Liver (tissue), 9 donors: ENCODE results near the gene IGF2BP3. TPM values are rescaled to one million over a fixed set of nuclear protein-coding genes. Genes with fewer than 3 reads are reported as not detected.

Source experiments
- DNase-seq: peaks from one replicate; pipeline ENCODE4 v3.0.0-alpha.2; 2017; ENCODE audit warnings: low spot score
- H3K27ac ChIP-seq, 2 donors: one replicate each; pipeline ENCODE4 v1.7.0; 2013; ENCODE audit warnings: inconsistent platforms in 2 of 2, low read length in 2 of 2, control low read depth in 1 of 2, low read depth in 1 of 2, mild to moderate bottlenecking in 1 of 2
- H3K27me3 ChIP-seq, 4 donors: one replicate each; pipeline versions ENCODE4 v1.6.1 to v1.7.0; 2013; ENCODE audit warnings: low read length in 3 of 4, inconsistent platforms in 1 of 4, mild to moderate bottlenecking in 1 of 4, moderate library complexity in 1 of 4; ENCODE audit not compliant: control insufficient read depth in 4 of 4, insufficient read depth in 4 of 4
- H3K36me3 ChIP-seq, 4 donors: one replicate each; pipeline versions ENCODE4 v1.6.1 to v1.7.0; 2013; ENCODE audit warnings: low read length in 3 of 4, mild to moderate bottlenecking in 3 of 4, low read depth in 1 of 4, moderate library complexity in 1 of 4; ENCODE audit not compliant: control insufficient read depth in 4 of 4, insufficient read depth in 3 of 4
- H3K4me1 ChIP-seq, 4 donors: one replicate each; pipeline versions ENCODE4 v1.6.1 to v1.7.0; 2013; ENCODE audit warnings: low read length in 3 of 4, mild to moderate bottlenecking in 3 of 4, moderate library complexity in 1 of 4; ENCODE audit not compliant: control insufficient read depth in 4 of 4, insufficient read depth in 4 of 4
- H3K4me3 ChIP-seq, 3 donors: one replicate each; pipeline versions ENCODE4 v1.6.1 to v1.7.0; 2013; ENCODE audit warnings: low read length in 3 of 3, control low read depth in 1 of 3, low read depth in 1 of 3, mild to moderate bottlenecking in 1 of 3
- H3K9ac ChIP-seq, 2 donors: one replicate each; pipeline ENCODE4 v1.7.0; 2013; ENCODE audit warnings: low read length in 2 of 2, mild to moderate bottlenecking in 2 of 2, moderate library complexity in 2 of 2, control low read depth in 1 of 2, low read depth in 1 of 2
- H3K9me3 ChIP-seq, 4 donors: one replicate each; pipeline versions ENCODE4 v1.6.1 to v1.7.0; 2013; ENCODE audit warnings: low read length in 3 of 4; ENCODE audit not compliant: control insufficient read depth in 4 of 4
- EGR1 ChIP-seq, 2 donors: IDR thresholded peaks; 2 replicates each; pipeline ENCODE4 v1.6.1; 2016 to 2018; ENCODE audit warnings: antibody characterized with exemption in 2 of 2, low read depth in 2 of 2
- FOXA1 ChIP-seq: IDR thresholded peaks from 2 replicates; pipeline ENCODE4 v1.6.1; 2016; ENCODE audit warnings: antibody characterized with exemption
- FOXA2 ChIP-seq: IDR thresholded peaks from 2 replicates; pipeline ENCODE4 v1.6.1; 2016; ENCODE audit warnings: antibody characterized with exemption
- GABPA ChIP-seq, 2 donors: IDR thresholded peaks in 1 of 2; conservative IDR thresholded peaks in 1 of 2; 2 replicates each; pipeline ENCODE4 v1.6.1; 2016; ENCODE audit warnings: antibody characterized with exemption in 2 of 2, mild to moderate bottlenecking in 1 of 2, moderate library complexity in 1 of 2
- HNF4A ChIP-seq, 2 donors: conservative IDR thresholded peaks; 2 replicates each; pipeline ENCODE4 v1.6.1; 2016; ENCODE audit warnings: antibody characterized with exemption in 2 of 2, mild to moderate bottlenecking in 2 of 2
- HNF4G ChIP-seq: IDR thresholded peaks from 2 replicates; pipeline ENCODE4 v1.6.1; 2016; ENCODE audit warnings: antibody characterized with exemption
- JUND ChIP-seq, 2 donors: IDR thresholded peaks; 2 replicates each; pipeline ENCODE4 v1.6.1; 2016; ENCODE audit warnings: antibody characterized with exemption in 2 of 2
- MAX ChIP-seq: IDR thresholded peaks from 2 replicates; pipeline ENCODE4 v1.6.1; 2016; ENCODE audit warnings: antibody characterized with exemption
- NR2F2 ChIP-seq: IDR thresholded peaks from 2 replicates; pipeline ENCODE4 v1.6.1; 2016; ENCODE audit warnings: antibody characterized with exemption
- RAD21 ChIP-seq, 2 donors: IDR thresholded peaks; 2 replicates each; pipeline ENCODE4 v1.6.1; 2016; ENCODE audit warnings: antibody characterized with exemption in 2 of 2, mild to moderate bottlenecking in 2 of 2
- RXRA ChIP-seq, 2 donors: IDR thresholded peaks; 2 replicates each; pipeline ENCODE4 v1.6.1; 2017 to 2018; ENCODE audit warnings: antibody characterized with exemption in 2 of 2, mild to moderate bottlenecking in 1 of 2
- SP1 ChIP-seq: IDR thresholded peaks from 2 replicates; pipeline ENCODE4 v1.6.1; 2018; ENCODE audit warnings: antibody characterized with exemption, mild to moderate bottlenecking
- TAF1 ChIP-seq: conservative IDR thresholded peaks from 2 replicates; pipeline ENCODE4 v1.6.1; 2016; ENCODE audit warnings: antibody characterized with exemption, mild to moderate bottlenecking
- YY1 ChIP-seq: IDR thresholded peaks from 2 replicates; pipeline ENCODE4 v1.6.1; 2016; ENCODE audit warnings: antibody characterized with exemption, mild to moderate bottlenecking
- WGBS: extraction: QIAGEN DNeasy Blood & Tissue Kit; methylation state at CpG from one replicate; pipeline ENCODE4 v1.1.7; 2013; 5-methylcytosine and 5-hydroxymethylcytosine counted together
- polyA plus RNA-seq, 2 donors: library from polyadenylated mRNA; stranded (reverse) in 1 of 2; unstranded in 1 of 2; fragments of 200-250 nt in 1 of 2; fragments of >200 nt in 1 of 2; fragmentation: Nextera tagmentation in 1 of 2; extraction: Ambion mirVana in 1 of 2; gene quantifications; one replicate each; pipeline versions ENCODE4 v1.2.1 to v1.2.3, GENCODE V29; 2013 to 2015
- total RNA-seq, 2 donors: library from RNA; depleted of rRNA; stranded (reverse); fragments of >200 nt; gene quantifications; one replicate each; pipeline ENCODE4 v1.2.3, GENCODE V29; 2014
- TF ChIP-seq, protein P1 (sequence below): IDR thresholded peaks from 2 replicates; pipeline ENCODE4 v1.6.1; 2016; ENCODE audit warnings: antibody characterized with exemption, mild to moderate bottlenecking
- TF ChIP-seq, protein P2 (sequence below): IDR thresholded peaks from 2 replicates; pipeline ENCODE4 v1.6.1; 2016; ENCODE audit warnings: antibody characterized with exemption
- TF ChIP-seq, protein P3 (sequence below): fragments of 150-350 bp; IDR thresholded peaks from 2 replicates; pipeline ENCODE4 v1.5.1; 2017; ENCODE audit warnings: improper control_type of control experiment, low read depth, low read length; ENCODE audit not compliant: missing input control
- donor health status: healthy.
- donor health status: healthy.
- donor health status: healthy.
- donor health status: healthy.
- donor health status: healthy.

IGF2BP3 gene
- total and polyA plus RNA-seq, 4 donors, result 0.17 to 28.4 (median 0.23) TPM; not detected in 1

DNA sequence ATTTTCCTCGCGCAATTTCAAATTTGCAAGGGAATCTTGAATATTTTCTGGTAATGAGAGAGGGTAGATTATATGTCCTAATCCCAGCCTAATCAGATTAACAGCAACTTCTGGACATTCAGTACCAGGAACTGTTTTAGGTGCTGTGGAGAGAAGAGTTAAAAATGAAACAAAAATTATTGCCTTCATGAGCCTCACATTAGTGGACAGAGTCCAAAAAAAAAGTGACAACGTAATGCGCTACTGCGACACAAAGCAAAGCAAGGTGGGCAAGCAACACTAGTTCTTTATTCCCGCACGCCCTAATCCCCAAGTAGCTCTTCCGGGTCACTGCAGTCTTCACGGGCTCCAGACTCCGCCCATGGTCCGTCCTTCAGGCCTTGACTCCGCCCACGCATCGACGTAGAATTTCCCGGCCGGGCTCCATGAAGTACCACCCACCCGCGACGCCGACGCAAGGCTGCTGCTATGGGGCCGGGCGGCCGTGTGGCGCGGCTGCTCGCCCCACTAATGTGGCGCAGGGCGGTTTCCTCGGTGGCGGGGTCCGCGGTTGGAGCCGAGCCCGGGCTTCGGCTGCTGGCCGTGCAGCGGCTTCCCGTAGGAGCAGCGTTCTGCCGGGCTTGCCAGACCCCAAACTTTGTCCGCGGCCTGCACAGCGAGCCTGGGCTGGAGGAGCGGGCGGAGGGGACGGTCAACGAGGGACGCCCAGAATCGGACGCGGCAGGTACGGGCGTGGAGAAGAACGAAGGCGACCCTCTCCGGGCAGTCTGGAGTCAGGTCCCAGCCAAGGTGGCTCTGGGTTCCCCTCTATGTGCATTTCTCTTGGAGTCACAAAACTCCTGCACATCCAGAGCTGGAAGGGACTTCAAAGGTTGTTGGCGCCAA lies 171.2 kb downstream of the IGF2BP3 start, which contains the start of gene MALSU1:
Gene MALSU1, plus strand, starts transcription at position 455 of the 885 bp plus-strand sequence. Its CDS starts 14 bp downstream, at position 469.
- Histone ChIP-seq H3K27me3 (no peaks in the 10 kb centered on the region), H3K4me1 (peaks cover 6 to 31% (median 19%) of the 10 kb centered on the region in 4 donors), H3K4me3 (peak within 1 kb of the TSS; percentile 68 to 100 (median 99)), H3K27ac (peak within 1 kb of the TSS; percentile 85 to 90), H3K9me3 (no peaks in the 10 kb centered on the region), H3K9ac (peak within 1 kb of the TSS; percentile 63 to 99), H3K36me3 (peaks cover 0 to 9% (median 4%) of the 10 kb centered on the region in 4 donors)
- peak; percentile 97 for DNase-seq
- peak; percentile 72 to 77 for TF ChIP-seq EGR1 (IDR thresholded peaks at IDR 0.05; ENCODE audit: low read depth in 2 of 2)
- TF ChIP-seq RAD21 (IDR thresholded peaks at IDR 0.05), result peak; percentile 15 to 50
- TF ChIP-seq, protein P1, sequence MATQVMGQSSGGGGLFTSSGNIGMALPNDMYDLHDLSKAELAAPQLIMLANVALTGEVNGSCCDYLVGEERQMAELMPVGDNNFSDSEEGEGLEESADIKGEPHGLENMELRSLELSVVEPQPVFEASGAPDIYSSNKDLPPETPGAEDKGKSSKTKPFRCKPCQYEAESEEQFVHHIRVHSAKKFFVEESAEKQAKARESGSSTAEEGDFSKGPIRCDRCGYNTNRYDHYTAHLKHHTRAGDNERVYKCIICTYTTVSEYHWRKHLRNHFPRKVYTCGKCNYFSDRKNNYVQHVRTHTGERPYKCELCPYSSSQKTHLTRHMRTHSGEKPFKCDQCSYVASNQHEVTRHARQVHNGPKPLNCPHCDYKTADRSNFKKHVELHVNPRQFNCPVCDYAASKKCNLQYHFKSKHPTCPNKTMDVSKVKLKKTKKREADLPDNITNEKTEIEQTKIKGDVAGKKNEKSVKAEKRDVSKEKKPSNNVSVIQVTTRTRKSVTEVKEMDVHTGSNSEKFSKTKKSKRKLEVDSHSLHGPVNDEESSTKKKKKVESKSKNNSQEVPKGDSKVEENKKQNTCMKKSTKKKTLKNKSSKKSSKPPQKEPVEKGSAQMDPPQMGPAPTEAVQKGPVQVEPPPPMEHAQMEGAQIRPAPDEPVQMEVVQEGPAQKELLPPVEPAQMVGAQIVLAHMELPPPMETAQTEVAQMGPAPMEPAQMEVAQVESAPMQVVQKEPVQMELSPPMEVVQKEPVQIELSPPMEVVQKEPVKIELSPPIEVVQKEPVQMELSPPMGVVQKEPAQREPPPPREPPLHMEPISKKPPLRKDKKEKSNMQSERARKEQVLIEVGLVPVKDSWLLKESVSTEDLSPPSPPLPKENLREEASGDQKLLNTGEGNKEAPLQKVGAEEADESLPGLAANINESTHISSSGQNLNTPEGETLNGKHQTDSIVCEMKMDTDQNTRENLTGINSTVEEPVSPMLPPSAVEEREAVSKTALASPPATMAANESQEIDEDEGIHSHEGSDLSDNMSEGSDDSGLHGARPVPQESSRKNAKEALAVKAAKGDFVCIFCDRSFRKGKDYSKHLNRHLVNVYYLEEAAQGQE, result peak; percentile 61
- TF ChIP-seq NR2F2, result peak; percentile 9
- peak; percentile 18 to 29 for TF ChIP-seq RXRA (IDR thresholded peaks at IDR 0.05)
- TF ChIP-seq FOXA2, result no peak
- peak; percentile 89 for TF ChIP-seq YY1
- TF ChIP-seq, protein P2, sequence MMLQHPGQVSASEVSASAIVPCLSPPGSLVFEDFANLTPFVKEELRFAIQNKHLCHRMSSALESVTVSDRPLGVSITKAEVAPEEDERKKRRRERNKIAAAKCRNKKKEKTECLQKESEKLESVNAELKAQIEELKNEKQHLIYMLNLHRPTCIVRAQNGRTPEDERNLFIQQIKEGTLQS, result no peak
- peak; percentile 74 to 90 for TF ChIP-seq GABPA (IDR thresholded peaks at IDR 0.05 in 1 of 2, conservative IDR thresholded peaks at IDR 0.05 in 1 of 2)
- no peak for TF ChIP-seq JUND (IDR thresholded peaks at IDR 0.05)
- TF ChIP-seq SP1, result peak; percentile 70
- TF ChIP-seq HNF4G, result no peak
- peak; percentile 29 to 47 for TF ChIP-seq HNF4A (conservative IDR thresholded peaks at IDR 0.05)
- TF ChIP-seq MAX, result no peak
- peak; percentile 85 for TF ChIP-seq TAF1
- 3% methylated on average over 59 of the region's 59 CpGs for WGBS

GRCh38 chr7:23298141-23298881 lies 172.0 kb downstream of the IGF2BP3 start:
- H3K9me3 ChIP-seq, result no peaks in the 10 kb centered on the region
- peak overlapping the region in 1 of 2 donors; percentile 45 for H3K9ac ChIP-seq
- peak overlapping the region; percentile 85 to 90 for H3K27ac ChIP-seq
- TF ChIP-seq, protein P1, result no peak
- no peak for TF ChIP-seq FOXA1
- TF ChIP-seq JUND (IDR thresholded peaks at IDR 0.05), result no peak
- TF ChIP-seq SP1, result no peak
- TF ChIP-seq, protein P3, sequence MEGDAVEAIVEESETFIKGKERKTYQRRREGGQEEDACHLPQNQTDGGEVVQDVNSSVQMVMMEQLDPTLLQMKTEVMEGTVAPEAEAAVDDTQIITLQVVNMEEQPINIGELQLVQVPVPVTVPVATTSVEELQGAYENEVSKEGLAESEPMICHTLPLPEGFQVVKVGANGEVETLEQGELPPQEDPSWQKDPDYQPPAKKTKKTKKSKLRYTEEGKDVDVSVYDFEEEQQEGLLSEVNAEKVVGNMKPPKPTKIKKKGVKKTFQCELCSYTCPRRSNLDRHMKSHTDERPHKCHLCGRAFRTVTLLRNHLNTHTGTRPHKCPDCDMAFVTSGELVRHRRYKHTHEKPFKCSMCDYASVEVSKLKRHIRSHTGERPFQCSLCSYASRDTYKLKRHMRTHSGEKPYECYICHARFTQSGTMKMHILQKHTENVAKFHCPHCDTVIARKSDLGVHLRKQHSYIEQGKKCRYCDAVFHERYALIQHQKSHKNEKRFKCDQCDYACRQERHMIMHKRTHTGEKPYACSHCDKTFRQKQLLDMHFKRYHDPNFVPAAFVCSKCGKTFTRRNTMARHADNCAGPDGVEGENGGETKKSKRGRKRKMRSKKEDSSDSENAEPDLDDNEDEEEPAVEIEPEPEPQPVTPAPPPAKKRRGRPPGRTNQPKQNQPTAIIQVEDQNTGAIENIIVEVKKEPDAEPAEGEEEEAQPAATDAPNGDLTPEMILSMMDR, result no peak
- no peak for TF ChIP-seq RXRA (IDR thresholded peaks at IDR 0.05)
- H3K27me3 ChIP-seq, result no peaks in the 10 kb centered on the region
- H3K4me3 ChIP-seq, result peak overlapping the region; percentile 68 to 100 (median 99)
- peaks cover 0 to 9% (median 4%) of the 10 kb centered on the region in 4 donors for H3K36me3 ChIP-seq
- WGBS, result 83% methylated on average over 11 of the region's 11 CpGs
- H3K4me1 ChIP-seq, result peaks cover 3 to 31% (median 18%) of the 10 kb centered on the region in 4 donors
- DNase-seq, result no peak
